OCI-LY3 (cell line): ENCODE results near the gene CYP4A22.

Experiments used
- EZH2phosphoT487 ChIP-seq: fragments of 200-600 bp; shearing (Covaris generic); IDR thresholded peaks from 2 replicates; pipeline ENCODE4 v1.6.1; 2018; ENCODE audit warnings: antibody characterized with exemption, mixed run types, low read depth
- TF ChIP-seq, protein P1 (sequence below): fragments of 200-600, 300-600 bp; sonication (generic); IDR thresholded peaks from 2 replicates; pipeline ENCODE4 v1.5.1; 2014; ENCODE audit warnings: antibody characterized with exemption, low read length, low read depth

DNA sequence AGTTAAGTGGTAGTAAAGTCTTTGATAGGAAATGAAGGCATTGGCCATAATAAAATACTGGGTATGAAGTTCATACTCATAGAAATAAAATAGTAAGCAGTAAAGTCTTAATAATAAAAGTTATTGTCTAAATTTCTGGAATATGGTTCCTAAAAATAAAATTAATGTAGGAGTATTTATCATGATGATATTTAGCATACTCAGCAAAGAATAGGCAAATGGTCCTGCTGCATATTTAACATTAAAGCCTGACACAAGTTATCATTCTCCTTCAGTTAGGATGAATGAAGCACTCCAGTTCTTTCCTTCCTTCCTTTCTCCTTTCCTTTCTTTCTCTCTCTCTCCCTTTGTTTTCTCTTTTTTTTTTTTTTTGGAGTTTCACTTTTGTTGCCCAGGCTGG is 27.3 kb downstream of the CYP4A22 start:
- TF ChIP-seq, protein P1, sequence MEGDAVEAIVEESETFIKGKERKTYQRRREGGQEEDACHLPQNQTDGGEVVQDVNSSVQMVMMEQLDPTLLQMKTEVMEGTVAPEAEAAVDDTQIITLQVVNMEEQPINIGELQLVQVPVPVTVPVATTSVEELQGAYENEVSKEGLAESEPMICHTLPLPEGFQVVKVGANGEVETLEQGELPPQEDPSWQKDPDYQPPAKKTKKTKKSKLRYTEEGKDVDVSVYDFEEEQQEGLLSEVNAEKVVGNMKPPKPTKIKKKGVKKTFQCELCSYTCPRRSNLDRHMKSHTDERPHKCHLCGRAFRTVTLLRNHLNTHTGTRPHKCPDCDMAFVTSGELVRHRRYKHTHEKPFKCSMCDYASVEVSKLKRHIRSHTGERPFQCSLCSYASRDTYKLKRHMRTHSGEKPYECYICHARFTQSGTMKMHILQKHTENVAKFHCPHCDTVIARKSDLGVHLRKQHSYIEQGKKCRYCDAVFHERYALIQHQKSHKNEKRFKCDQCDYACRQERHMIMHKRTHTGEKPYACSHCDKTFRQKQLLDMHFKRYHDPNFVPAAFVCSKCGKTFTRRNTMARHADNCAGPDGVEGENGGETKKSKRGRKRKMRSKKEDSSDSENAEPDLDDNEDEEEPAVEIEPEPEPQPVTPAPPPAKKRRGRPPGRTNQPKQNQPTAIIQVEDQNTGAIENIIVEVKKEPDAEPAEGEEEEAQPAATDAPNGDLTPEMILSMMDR, result no peak
- TF ChIP-seq EZH2phosphoT487, result no peak
